Medulla oblongata (tissue), 1 donor: Measurements from ENCODE around the gene AP4E1.
"Not testable (repeated sequence)": the region's sequence is repeated elsewhere in the genome, so short reads cannot be mapped to it uniquely, and the experiment has no call there.

Experiments
- DNase-seq: peaks from one replicate; pipeline ENCODE4 v3.0.0-alpha.2; 2015; ENCODE audit errors: extremely low spot score

AP4E1 gene

DNA sequence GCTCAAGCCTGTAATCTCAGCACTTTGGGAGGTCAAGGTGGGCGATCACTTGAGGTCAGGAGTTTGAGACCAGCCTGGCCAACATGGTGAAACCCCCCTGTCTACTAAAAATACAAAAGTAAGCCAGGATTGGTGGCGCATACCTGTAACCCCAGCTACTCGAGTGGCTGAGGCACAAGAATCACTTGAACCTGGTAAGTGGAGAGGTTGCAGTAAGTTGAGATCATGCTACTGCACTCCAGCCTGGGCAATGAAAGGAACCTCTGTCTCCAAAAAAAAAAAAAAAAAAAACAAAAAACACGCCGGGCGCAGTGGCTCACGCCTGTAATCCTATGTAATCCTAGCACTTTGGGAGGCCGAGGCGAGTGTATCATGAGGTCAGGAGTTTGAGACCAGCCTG is 18.9 kb upstream of the AP4E1 start:
- no peak for DNase-seq

DNA sequence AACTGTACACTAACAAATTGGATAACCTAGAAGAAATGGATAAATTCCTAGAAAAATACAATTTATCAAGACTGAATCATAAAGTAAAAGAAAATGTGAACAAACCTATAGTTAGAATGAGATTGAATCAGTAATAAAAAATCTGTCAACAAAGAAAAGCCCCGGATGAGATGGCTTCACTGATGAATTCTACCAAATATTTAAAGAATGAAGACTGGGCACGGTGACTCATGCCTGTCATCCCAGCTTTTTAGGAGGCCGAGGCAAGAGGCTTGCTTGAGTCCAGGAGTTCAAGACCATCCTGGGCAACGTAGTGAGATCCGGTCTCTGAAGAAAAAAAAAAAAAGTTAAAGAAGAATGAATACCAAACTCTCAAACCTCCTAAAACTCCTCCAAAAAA is 17.7 kb upstream of the AP4E1 start:
- no peak for DNase-seq

DNA sequence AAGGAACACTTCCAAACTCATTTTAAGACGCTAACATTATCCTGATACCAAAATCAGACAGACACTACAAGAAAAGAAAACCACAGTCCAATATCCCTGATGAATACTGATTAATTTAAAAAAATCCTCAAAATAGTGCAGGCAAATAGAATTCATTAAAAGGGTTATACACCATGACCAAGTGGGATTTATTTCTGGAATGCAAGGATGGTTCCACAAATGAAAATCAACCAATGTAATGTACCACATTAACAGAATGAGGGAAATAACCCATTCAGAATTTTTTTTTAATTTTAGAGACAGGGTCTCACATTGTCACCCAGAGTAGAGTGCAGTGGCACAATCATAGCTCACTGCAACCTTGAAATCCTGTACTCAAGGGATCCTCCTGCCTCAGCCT is 17.3 kb upstream of the AP4E1 start:
- no peak for DNase-seq

GRCh38 chr15:50893976-50894375 is 14.5 kb upstream of the AP4E1 start:
- DNase-seq, result no peak

GRCh38 chr15:50901390-50901789 is 7.1 kb upstream of the AP4E1 start:
- not testable (repeated sequence) for DNase-seq

GRCh38 chr15:50904211-50904610 is 4.3 kb upstream of the AP4E1 start:
- DNase-seq, result no peak

DNA sequence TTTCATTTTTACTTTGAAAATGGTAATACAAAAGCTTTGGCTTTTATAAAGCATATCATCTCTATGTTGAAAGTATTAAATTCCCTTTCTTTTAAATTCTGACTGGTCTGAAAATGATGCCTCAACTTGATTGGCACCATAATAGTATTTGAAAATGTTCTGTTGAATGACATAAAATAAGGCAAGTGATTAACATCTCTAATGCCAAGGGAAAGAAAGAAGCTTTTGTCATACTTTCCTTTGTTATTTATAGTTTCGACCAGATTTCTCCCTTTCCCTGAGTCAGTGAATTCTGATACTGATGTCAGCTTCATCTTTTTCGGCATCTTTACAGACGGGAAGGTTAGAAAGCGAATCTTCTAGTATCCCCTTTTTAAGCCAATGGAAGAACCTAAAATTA is 3.4 kb upstream of the AP4E1 start:
- DNase-seq, result peak; percentile 32

- DNase-seq, result peak; percentile 12
These were observed 1.4 kb upstream of the AP4E1 start for GRCh38 chr15:50906954-50907600.

DNA sequence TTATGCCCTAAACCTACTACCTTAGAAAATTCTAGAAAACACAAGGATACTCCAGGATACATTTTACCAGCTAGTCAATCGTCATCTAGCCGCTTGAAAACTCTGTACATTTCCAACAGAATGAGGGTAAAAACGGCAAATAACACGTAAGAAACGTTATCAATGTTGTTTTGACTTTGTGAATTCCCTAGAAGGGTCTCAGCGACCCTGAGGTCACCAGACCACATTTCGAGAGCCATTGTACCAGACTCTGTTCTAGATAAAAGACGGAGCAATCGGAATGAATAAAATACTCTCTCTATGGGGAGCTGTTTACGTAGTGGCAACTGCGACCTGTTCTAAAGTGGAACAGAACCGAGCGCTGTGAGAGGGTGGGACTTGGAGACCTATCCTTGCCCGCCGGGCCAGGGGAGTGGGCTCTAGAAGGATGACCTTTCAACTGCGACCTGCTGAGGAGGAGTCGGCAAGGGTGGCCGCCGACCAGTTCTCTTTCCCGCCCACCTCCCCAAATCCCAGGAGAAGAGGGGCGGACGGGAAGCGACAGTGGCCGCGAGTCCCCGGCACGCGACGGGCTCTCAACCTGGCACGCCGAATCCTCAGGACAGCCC is 778 bp upstream of the AP4E1 start:
- peak; percentile 68 for DNase-seq

DNA sequence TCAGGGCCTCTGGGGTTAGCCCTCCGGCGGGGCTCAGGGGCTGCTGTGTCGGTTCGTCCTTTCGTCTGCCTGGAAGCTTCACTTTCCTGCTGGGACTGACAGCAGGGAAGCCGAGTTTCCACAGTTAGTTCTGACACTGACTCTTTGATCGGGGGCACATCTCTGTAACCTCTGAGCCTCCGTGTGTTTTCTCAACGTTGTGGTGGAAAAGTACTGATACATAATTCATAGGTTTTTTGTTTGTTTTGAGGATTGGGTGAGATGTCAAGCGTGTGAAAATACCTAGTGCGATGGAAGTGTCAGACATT is 481 bp downstream of the AP4E1 start:
- DNase-seq, result no peak

- DNase-seq, result not testable (repeated sequence)
These were observed 1.9 kb downstream of the AP4E1 start for GRCh38 chr15:50910426-50910795.

GRCh38 chr15:50911001-50911400 is 2.5 kb downstream of the AP4E1 start:
- DNase-seq, result no peak

GRCh38 chr15:50911621-50912020 is 3.1 kb downstream of the AP4E1 start:
- DNase-seq, result peak; percentile 31

GRCh38 chr15:50916400-50916799 is 7.9 kb downstream of the AP4E1 start:
- no peak for DNase-seq

- DNase-seq, result not testable (repeated sequence)
These were observed 10.9 kb downstream of the AP4E1 start for GRCh38 chr15:50919359-50919758.

DNA sequence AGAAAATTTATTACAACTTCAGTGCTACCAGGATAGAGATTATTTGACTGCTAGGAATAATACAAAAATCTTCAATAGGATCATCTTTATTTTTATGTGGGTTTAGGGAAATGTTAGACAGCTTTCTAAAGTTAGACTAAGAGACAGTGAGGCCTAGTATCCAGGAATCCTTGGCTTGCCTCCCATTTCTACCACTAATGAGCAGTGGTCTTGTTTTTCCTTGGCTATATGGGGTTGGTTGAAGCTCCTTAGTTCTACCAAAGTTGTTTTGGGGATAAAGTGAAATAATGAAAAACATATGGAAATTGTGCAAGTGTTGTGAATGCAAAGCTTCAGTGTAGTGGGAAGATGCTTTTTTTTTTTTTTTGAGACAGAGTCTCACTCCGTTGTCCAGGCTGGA is 16.8 kb downstream of the AP4E1 start:
- no peak for DNase-seq

- no peak for DNase-seq
These were observed 20.6 kb downstream of the AP4E1 start for GRCh38 chr15:50929062-50929461.

DNA sequence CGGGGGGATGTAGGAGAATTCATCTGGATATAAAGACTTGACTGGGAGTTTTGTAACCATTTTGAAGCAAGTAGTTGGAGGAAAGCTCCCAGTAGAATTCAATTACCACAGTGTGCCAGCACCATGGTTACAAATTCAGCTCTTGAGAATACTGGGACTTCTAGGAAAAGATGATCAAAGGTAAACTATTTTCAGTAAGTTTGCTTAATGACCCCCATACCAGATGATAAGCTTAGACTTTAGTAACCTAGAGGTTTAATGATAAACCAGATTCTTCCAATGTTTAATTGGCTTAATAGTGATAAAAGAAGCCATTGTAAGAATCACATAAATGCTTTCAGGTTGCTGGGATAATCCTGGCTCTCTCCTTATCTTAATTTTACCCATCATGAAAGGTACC is 22.3 kb downstream of the AP4E1 start:
- no peak for DNase-seq

DNA sequence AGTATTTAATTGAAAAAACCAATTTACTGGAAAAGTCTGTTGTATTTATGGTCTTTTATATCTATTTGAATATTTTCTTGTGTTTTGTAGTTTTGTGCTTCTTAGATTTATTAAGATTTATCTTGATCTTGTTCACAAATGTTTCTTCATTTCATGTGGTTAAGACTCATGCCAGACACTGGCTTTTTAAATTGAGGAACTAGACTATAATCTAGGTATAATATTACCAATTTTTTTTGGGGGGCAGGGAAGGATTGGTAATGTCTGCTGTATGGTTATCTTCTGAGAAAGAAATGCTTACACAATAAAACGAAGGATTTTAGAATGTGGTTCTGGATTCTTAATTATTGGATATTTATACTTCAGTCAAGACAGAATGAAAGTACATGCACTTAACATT is 24.9 kb downstream of the AP4E1 start:
- DNase-seq, result no peak

DNA sequence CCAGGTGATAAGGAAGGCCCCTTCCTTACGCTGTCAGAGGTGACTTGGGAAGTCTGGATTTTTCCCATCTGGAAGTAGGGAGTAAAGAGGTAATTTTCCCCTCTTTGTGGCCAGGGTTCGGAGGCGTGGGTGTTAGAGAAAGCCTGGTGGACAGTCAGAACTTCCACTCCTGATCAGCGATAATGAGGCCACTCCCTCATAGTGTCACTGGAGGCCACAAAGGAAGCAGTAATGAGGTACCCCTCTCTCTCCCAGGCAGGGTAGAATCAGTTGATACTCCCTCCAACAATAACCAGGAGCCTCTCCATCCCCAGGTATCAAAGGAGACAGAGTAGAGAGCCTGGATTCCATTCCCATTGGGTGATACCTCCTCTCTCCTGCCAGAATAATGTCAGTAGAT is 30.0 kb downstream of the AP4E1 start:
- DNase-seq, result no peak

GRCh38 chr15:50939911-50940310 is 31.4 kb downstream of the AP4E1 start:
- DNase-seq, result no peak

DNA sequence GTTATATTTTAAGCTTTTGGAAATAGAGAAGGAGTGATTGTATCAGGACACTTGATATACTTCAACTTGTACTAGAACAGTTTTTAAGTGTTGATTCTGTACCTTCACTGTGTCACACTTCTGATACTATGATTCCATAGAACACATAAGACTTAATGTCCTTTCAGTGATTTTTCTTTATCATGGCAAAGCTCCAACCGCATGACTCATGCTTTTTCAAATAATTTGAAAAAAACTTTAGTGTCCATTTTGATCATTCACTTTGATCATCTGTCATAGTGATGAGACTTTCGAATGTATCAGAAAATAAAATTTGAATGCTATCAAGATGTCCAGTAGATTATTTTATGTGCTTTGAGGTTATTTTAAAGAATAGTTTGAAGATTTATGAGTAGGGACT is 32.0 kb downstream of the AP4E1 start:
- DNase-seq, result no peak

DNA sequence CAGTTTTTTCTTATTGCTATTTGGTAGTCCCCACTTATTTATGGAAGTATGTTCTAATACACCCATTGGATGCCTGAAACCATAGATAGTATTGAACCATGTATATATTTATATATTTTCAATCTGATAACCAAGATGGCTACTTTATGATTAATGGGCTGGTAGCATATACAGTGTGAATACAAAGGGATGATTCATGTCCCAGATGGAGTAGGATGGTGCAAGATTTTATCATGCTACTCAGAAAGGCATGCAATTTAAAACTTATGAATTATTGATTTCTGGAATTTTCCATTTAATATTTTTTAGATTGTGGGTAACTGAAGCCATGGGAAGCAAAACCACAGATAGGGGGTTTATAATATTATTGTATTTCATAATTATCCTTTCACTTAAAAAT is 35.2 kb downstream of the AP4E1 start:
- no peak for DNase-seq

- DNase-seq, result no peak
These were observed 36.2 kb downstream of the AP4E1 start for GRCh38 chr15:50944672-50945071.
